ENCODE results near the gene SLC1A2.

The SLC1A2 gene

DNA sequence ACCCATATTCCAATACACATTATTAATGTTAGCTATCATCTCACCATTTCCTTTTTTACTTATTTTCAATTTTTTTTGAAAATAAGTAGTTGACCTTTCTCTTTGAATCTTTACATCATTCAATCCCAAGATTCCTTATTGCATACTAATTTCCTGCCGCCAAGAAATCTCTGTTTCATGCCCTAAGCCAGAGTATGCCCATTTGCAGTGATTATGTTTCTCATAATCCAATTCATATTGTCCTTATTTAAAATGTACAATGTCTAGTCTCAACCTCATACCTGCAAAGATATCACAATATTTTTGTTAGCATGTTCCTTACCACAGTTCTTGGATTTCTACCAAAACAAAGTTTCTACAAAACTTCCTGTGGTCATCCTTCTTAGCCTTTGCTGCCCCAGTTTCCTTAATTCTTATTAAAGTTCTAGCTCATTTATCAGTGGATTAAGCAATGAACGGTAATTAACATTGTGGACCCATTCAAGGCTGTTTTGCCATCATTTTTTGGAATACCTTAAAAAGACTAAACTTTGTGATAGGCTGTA, 205.1 kb downstream of the SLC1A2 start:
- DNase-seq: no peak

DNA sequence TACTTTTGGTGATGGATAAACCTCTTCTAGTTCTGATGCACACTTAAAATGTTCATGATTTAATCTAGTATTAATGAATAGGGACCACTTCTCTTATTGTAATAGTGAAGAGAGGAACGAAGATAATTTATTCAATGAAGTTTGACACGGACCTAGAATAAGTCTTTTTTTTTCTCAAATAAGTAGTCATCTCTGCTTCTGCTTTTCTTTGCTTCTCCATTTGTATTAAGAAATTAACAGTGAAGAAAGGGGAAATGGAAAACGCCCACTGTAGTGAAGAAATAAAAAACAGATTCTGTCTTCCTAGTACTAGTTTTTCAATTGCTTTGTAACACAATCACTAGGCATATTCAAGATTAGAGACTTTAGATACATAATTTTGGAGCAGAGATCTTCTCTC, 207.4 kb downstream of the SLC1A2 start:
- DNase-seq: no peak

DNA sequence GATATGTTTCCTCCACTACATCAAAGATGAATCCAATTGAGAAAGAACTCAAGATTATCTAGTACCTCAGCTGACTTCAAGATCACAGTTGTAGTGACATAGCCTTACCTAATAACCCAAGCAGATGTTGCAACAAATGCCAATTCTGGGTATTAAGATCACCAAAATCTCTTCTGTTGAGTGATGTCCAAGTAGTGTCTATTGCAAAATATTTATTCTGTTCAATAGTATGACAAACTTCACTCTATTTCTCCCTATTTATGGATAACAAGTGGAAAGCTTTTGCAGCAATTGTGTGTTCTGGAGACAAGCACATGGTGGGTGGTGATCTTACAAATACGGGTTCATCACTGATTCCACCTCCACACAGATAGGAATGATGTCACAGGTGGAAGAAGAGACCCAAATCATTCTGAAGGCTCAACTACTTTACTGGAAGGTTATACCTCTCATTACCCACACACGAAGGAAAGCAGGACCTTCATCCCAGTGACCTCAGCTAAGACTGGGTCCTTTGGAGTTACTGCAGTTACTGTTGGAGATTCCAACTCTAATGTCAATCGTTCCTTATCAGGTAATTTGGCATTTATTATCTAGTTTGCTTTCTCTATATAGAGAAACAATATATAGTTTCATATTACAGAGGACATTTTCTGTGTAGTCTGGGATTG, 208.3 kb downstream of the SLC1A2 start:
- no peak for DNase-seq

DNA sequence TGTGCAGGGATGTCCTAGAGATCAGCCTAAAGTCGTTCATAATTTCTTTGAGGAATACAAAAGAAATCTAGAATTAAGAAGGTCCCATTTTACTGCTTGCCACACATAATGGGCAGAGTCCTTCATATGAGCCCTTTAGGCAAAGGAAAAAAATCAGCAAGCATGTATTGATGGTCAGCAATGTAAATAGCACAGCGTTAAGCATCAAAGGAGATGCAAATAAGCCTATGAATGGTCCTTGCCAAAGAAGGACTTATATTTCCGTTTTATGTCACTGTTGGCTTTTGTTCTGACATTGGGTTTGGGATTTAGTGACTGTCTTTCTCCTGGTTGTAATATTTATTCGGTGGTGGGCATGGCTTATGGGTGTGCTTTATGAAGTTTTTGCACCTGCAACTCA, 210.6 kb downstream of the SLC1A2 start:
- no peak for DNase-seq

DNA sequence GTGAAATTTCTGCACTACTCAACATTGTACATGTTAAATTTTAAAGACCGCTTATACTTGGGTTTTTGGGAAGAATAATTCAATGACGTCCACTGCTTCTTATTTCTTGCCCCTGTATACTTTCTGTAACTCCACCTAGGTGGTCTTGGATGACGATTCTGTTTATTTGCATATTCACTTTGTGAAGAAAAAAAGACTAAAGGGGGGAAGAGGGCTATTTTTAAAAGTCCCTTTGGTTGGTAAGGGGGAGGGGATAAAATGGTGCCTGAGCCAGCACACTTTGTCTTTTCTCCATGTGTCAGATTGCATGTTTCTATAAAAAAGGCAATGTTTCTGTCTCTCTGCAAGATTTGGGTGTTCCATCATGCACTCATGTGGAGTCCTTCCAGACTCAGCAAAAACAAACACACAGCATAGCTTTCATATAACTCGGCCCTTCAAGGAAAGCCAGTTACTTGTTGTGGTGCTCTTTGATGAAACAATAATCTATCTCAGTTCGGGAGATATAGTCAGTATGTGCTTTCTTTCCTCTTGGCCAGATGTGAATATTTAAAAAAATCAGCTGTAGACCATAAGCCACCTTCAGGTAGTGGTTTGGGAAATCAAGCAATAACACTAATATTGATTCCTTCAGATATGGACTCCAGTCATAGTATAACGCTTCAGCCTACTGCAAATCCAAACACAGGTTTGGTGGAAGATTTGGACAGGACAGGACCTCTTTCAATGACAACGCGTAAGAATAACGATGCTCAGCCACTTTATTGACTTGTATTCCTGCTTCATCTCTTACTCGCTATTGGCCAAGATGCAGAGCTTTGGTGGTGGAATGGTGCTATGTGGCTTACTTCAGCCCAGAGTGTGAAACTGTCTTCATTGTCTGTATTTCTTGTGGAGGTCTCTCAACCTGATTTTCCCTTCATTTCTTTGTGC, 211.6 kb downstream of the SLC1A2 start:
- DNase-seq: no peak

DNA sequence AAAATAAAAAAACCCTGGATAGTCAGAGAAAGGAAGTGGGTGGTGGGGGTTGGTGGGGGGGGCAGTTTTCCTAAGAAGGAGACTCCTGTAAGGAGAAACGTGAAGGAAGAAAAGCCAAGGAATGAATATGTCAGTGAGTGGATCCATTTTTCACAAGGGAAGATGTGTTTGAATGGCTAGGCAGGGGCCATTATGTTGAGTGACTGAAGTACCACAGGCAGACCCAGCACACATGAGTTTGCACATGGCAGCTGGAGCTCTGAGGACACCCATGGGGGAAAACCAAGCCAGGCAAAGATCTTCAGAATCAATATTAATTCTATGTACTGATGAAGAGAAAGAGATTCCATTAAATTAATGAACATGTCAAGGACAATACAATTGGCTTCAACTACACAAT, 212.7 kb downstream of the SLC1A2 start:
- no peak for DNase-seq

DNA sequence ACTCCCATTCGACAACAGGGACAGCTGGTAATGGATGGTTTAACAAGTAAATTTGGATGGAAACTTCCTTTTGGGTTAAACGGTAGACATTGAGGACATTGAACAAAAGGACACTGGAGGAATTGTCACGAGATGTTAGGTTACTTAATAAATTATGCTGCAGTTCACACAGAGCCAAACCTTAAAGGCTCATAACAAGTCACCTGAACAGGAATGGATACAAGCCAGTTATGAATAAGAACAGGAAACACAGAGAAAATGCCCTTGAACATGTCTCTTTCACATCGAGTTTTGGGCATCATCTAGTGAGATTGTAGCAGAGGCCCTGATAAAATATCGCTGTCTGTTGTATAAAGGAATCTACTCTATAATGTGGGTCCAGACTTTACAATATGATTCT, 214.7 kb downstream of the SLC1A2 start:
- no peak for DNase-seq
